GM21825 (cell line): Measurements from ENCODE around the gene CADM1.

Experiments used
- ATAC-seq: cut with Tn5 transposase; IDR thresholded peaks from one replicate; pipeline ENCODE4 v1.9.1; 2021; ENCODE audit warnings: mild to moderate bottlenecking, moderate library complexity; ENCODE audit not compliant: unreplicated experiment

Gene CADM1

DNA sequence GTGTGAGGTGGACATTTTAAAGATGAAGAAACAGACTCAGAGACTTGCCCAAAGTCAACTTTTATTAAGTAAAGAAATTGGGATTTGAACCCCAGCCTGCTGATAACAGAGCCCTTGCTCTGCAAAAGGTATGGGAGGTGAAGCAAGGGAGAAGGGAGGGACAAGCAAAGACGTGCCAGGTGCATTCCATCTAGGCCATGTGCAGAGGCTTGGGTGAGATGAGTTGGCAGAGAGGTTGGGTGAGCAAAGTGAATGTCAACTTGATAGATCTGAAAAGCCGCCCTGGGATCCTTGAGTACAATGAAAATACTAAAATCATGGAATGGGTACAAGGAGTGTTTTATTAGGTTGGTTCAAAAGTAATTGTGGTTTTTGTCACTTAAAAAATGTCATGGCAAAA is 341.3 kb downstream of the CADM1 start:
- ATAC-seq: no peak

DNA sequence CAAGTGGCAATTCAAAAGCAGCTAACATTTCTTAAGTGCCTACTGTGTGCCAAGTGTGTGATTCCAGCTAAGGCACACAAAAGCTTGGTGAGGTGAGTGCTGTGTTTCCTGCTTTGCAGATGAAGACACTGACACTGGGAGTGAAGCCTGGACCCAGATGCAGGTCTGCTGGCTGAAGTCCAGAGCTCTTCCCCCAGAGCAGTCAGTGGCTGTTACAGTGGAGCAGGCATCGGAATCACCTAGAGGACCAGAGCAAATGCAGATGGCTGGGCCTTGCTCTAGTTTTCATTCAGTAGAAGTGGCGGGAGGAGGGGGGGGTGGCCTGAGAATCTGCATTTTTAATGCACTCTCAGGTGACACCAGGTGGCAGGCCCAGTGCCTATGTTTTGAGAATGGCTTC is 342.3 kb downstream of the CADM1 start:
- no peak for ATAC-seq

DNA sequence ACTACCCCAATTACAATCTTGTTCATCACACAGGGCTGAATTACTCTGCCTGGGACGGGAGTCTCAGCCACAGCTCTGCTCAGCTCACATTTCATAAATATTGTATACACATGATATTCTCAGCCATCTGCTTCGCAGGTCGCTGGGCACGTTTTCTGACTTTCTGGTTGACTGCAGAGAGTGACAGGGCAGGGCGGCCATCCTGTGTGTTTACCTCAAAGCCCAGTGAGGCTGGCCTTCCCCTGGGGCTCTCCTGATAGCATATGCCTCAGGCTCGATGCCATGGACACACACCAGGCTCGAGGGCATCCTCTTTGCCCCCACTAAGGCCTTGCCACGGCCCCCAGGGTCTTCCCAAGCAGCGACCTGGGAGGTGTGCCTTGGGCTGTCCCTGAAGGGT is 345.0 kb downstream of the CADM1 start:
- ATAC-seq: no peak

DNA sequence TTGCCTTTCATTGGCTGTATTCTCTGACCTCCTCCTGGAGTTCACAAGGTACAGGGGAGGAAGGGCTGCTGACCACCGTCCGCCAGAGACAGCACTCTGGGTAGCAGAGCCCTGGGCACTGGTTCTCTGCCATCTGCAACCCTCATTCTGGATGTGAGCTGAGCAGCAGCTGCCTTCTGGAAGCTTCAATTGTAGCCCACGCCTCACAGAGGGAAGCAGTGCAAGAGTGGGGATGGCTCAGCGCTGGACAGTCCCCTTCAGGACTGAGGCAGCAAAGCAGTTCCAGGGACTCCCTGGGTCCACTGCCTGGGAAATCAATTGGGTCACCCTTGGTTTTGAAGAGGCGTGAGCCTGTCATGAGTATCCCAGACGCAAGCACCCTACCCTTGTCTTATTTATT is 346.2 kb downstream of the CADM1 start:
- no peak for ATAC-seq

DNA sequence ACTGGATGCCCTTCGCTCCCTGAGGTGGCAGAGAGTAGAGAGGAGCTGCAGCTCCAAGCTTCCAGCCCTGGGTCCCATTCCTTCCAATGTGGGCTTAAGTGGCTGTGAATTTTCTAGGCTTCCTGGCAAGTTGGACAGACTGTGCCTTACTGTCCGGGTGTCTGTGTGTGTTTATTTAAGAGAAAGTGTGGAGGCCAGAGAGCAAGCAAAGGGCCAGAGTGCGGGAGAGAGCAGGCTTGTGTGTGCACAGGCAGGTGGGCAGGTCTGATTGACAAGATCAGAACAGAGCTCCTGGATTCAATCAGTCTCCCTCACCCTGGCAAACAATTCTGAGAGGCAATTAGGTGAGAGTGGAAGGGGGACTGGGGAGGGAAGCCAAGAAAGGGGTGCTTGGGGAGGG is 347.0 kb downstream of the CADM1 start:
- no peak for ATAC-seq

DNA sequence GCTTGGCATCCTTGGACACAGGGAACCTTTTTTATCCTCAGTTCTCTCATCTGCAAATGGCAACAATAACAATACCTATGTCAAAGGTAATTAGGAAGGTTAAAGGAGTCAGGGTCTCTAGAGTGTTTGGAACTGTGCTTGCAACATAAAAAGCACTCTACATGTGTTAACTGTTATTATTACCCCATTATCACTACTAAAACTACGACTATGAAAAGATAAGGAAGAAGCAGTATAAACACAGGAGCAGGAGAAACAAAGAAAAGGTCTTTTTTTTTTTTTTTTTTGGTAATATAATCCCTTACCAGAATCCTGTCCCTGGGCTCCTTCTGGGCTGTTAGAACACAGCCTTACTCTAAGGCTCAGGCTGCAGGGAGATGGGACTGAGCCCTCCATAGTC is 348.2 kb downstream of the CADM1 start:
- no peak for ATAC-seq

DNA sequence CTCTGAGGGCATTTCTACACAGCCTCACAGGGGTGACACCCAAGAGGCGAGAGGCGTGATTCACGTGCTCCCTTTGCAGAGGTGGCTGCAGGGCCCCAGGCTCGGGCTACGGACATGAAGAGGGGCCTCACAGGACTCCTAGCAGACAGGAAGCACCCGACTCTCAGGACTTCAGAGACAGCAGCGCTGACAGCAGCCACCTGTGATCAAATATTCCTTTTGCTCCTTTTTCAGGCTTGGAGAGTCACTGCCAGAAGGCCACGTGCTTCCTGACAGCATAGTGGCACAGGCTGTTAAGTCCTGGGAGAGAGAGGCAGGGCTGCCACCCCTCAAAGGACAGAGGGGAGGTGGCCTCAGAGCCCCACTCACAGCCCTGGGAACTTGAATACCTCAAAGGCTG is 348.9 kb downstream of the CADM1 start:
- ATAC-seq: no peak

DNA sequence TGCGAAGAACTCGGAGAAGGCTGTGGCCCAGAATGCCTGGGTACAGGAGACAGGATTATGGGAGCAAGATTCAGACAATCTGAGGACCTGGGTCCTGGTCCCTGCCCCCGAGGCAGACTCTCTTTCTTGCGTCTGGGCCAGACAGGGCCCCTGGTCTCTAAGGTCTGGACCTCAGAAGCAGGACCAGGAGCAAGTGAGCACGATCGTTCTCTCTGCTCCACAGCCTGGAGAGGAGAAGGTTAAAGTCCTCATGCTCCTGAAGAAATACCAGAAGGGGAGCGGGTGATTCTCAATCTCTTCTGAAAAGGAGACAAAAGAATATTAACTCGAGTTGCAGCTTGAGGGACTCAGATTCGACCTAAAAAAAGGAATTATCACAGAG is 349.9 kb downstream of the CADM1 start:
- no peak for ATAC-seq

DNA sequence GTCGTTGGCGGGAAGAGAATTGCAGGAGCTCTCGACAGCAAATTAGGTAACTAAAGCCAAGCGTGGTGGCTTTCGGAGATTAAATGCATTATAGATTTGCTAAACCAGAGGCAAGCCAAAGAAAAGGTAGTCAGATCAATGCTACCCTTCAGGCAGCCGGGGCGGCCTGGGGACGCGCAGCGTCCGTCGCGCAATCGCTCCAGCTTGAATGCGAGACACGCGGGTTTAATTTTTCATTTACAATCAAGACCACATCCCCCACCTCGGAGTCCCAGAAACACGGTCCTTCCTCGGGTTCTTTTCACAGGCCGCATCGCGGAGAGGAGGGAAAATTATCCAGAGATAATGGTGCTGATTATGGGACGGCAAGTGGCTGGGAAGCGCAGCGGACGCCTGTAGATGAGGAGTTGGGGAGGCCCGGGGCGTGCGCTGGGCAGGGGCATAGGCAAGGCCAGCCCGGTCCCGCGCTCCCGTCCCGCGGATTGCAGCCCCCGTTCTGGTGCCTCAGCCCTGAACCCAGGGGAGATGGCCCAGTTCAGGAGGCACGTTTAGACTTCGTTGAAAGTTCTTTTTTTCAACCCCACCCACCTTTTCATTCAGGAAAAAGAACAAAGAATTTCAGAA is 350.4 kb downstream of the CADM1 start:
- ATAC-seq: no peak

DNA sequence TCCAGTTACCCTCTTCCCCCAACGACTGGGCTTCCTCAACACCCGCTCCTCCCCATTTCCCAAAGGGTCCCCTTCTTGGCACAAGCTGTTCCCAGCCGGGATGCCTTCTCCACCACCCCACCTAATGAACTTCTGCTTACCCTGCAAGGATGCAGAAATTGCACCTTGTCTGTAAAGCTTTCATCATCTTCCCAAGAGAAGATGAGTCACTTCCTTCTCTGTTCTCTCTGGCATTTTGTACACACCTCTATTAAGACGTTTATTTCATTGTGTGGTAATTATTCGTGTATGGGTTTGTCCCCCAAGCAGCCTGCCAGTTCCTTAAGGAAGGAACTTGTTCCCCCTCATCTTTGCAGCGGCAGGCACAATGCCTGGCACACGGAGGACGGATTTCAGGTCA is 351.1 kb downstream of the CADM1 start:
- ATAC-seq: no peak

DNA sequence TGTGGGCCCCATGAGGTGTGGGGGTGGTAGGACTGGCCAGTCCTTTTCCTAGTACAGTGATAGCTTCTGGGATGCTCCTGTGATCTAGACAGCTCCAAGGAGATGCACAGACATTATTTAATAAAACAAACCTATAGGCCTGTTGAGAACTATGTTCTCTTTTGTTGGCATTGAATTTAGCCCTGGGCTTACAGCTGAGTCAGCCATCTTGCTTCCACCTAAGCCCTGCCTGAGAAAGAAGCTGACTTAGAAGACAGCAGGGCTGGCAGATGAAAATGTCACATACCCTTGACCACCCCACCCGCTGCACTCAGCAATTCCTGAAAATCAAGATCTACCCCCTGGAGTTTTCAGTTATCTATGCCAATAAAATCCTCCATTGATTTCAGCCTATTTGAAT is 353.2 kb downstream of the CADM1 start:
- no peak for ATAC-seq

DNA sequence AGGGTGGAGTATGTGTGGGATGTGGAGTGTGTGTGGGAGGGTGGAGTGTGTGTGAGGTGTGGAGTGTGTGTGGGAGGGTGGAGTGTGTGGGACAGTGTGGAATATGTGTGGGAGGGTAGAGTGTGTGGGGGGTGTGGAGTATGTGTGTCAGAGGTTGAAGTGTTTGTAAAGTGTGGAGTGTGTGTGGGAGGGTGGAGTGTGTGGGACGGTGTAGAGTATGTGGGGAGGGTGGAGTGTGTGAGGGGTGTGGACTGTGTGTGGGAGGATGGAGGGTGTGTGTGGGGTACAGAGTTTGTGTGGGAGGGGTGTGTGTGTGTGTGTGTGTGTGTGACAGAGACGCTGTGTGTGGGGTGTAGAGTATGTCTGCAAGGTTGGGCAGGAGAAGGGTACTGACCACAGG is 355.5 kb downstream of the CADM1 start:
- ATAC-seq: no peak

DNA sequence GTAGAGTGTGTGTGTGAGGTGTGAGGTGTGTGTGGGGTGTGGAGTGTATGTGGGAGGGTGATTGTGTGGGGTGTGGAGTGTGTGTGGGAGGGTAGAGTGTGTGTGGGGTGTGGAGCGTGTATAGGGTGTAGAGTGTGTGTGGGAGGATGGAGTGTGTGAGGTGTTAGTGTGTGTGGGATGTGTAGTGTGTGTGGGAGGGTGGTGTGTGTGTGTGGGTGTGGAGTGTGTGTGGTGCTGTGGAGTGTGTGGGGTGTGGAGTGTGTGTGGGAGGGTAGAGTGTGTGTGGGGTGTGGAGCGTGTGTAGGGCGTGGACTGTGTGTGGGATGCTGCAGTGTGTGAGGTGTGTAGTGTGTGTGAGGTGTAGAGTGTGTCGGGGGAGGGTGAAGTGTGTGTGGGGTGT is 356.1 kb downstream of the CADM1 start:
- ATAC-seq: no peak

DNA sequence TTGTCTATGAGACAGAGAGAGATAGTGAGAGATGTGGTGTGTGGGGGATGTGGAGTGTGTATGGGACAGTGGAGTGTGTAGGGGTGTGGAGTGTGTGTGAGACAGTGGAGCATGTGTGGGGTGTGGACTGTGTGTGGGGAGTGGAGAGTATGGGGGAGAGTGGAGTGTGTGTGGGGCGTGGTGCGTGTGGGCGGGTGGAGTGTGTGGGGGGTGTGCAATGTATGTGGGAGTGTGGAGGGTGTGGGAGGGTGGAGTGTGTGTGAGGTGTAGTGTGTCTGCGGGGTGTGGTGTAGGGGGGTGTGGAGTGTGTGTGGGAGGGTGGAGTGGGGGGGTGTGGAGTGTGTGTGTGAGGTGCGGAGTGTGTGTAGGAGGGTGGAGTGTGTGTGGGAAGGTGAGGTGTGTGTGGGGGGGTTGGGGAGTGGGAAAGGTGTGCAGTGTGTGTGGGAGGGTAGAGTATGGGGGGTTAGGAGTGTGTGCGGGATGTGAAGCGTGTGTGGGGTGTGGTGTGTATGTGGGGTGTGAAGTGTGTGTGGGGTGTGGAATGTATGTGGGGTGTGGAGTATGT is 356.9 kb downstream of the CADM1 start:
- no peak for ATAC-seq

DNA sequence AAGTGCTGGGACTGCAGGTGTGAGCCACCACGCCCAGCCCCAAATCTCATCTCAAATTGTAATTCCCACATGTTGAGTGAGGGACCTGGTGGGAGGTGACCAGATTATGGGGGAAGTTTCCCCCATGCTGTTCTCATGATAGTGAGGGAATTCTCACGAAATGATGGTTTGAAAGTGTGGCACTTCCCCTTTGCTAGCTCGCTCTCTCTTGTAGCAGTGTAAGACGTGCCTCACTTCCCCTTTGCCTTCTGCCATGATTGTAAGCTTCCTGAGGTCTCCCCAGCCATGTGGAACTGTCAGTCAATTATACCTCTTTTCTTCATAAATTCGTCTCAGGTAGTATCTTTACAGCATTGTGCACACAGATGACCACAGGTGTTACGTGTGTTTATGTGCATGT is 357.8 kb downstream of the CADM1 start:
- no peak for ATAC-seq

DNA sequence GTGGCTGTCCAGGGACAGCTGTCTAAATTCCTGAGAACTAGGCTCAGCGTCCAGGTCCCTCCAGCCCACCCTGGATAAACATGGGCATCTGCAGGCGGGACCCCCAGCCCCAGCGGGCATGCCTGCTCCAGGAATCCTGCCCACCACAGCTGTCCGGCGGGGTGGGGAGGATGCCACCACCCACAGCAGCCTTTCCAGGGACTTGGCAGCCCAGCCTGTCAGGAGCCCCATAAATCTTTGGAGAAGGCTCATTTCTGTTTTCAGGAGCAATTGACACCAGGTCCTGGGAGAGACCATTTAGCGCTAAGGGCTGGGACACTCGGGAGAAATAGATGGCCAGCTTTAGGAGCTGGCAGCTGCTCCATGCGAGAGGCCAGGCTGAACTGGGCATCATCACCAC is 358.9 kb downstream of the CADM1 start:
- no peak for ATAC-seq

DNA sequence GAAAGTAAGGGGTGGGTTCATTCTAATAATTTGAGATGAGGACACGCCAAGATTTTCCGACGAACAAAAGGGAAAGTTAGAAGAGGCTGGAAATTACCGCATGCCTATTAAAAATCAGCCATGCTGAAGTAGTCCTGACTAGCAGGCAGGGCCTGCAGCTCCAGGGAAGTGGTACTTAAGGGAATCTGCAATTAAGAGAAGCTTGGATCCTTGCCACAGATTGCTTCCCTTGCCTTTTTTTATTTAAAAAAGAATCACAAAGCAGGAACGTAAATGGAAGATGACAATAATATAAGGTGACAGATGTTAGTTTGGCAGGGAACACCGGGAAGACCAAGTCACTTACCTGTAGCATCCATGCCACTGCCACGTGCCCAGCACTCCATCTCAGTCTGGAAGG is 359.3 kb downstream of the CADM1 start:
- ATAC-seq: no peak

DNA sequence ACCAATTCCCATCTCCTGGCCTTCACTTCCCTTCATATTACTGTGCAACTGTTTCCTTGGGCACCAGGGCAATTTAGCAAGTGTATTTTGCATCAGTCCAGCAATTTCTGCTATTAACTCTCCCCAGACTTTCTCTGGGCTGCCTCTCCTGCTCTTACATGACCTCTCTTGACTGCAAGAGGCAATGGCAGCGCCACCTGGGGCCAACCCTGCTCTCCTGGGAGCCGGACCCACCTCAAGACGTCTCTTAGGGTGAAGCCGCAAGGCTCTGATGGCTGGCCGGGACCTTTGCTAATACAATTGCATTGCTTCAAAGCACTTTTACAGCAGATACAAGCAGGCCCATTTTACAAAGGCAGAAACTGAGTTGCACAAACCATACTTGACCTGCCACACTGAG is 360.2 kb downstream of the CADM1 start:
- ATAC-seq: no peak

DNA sequence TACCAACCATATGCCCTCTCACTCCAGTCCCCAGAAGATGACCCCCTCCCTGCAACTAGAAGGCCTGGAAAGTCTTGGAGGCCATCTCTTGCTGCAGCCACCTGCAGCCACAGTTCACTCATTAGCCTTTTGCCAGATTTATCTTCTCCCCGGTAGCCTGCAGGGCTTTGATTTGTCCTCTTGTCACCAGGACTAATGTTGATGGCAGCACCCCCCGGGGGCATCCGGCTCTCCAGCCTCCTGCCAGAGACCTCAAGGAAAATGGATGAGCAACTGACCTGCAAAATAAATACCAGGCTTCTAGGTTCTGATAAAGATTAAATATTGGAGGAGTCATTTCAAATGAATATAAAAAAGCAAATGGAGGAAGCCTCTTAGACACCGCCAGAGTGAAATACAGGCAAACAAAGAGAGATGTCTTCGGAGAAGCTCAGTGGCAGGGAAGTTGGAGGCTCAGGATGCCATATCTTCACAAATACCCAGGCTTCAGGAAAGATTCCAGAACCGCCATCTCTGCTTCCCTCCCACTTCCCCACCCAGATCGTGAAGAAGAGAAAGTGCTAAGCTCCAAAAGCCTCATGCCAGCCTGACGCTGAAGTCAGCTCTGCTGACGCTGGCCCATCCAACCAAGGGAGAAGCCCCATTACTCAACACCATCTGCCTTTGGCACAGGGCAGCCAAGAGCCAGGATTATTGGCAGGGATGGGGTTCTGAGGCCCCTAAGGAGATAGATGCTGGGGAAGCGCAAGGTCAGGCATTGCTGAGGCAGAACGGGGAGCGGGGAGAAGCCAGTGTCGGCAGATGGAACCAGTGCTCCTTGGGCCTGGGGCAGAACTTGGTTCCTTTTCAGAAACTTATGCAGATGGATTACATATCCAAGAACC is 362.7 kb downstream of the CADM1 start:
- ATAC-seq: no peak

DNA sequence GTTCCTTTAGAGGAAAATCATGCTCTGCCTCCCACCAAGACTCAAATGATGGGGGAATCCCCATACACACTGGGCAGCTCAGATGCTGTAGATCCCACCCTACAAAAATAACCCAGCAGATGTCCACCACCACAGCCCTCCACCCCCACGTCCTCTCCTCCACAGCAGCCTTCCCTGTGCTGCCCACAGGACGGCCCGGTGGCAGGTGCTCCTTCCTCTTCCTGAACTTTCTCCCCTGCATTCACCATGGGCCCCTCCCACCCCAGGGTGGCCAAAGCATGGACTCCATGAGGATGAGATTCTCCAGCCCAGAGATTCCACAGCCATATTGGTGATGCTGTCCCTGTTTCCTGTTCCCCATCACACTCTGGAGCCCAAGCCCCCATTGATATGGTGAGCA is 368.3 kb downstream of the CADM1 start:
- no peak for ATAC-seq

DNA sequence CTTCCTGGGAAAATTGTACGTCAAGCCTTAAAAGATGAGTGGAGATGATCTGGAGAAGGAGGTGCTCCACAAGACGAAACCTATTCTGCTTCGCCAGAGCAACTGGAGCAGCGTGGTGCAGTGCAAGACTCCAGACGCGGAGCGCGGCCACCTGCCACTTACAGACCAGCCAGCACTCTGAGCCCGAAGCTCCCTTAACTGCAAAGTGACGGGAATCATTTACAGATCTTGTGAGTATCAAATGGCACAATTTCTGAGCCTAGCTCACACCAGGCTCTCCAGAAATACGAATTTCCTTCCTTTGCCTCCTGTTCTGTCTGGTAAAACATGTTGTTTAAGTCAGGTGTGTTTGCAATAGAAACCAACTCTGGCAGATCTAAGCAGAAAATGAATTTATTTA is 369.3 kb downstream of the CADM1 start:
- ATAC-seq: no peak

DNA sequence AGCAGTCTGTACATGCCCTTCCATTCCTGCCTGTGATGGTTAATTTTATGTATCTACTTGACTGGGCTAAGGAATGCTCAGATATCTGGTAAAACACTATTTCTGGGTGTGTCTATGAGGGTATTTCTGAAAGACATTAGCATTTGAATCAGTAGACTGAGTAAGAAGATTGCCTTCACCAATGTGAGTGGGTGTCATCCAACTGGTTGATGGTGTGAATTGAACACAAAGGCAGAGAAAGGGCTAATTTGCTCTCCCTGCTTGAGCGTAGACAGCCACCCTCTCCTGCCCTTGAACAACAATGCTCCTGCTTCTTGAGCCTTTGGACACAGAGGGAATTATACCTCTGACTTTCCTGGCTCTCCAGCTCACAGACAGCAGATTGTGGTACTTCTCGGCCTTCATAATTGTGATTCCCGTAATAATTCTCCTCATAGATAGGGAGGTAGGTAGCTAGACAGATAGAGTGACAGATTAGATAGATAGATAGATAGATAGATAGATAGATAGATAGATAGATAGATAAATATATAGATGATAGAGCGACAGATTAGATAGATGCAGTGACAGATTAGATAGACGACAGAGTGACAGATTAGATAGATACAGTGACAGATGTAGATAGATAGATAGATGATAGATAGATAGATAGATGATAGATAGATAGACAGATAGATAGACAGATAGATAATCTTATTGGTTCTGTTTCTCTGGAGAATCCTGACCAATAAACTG is 370.6 kb downstream of the CADM1 start:
- no peak for ATAC-seq
